H9 (cell line): ENCODE data around the gene ZNF263. TPM values are rescaled to one million over a fixed set of nuclear protein-coding genes. Genes with fewer than 3 reads are reported as not detected.

Experiments
- DNase-seq: peaks from one replicate; pipeline ENCODE4 v3.0.0-alpha.2; 2017
- H2AFZ ChIP-seq: one replicate; pipeline ENCODE4 v1.6.1; 2013; ENCODE audit warnings: mild to moderate bottlenecking, low read length, control low read depth, moderate library complexity
- H2AK5ac ChIP-seq: 2 replicates; pipeline ENCODE4 v1.6.1; 2013; ENCODE audit warnings: low read length, control low read depth, mixed read lengths; ENCODE audit not compliant: insufficient read length
- H2BK120ac ChIP-seq: one replicate; pipeline ENCODE4 v1.6.1; 2013; ENCODE audit warnings: low read depth, mild to moderate bottlenecking, low read length, control low read depth, inconsistent platforms; ENCODE audit not compliant: poor library complexity, severe bottlenecking
- H2BK12ac ChIP-seq: 2 replicates; pipeline ENCODE4 v1.6.1; 2013; ENCODE audit warnings: low read length, control low read depth, mixed read lengths, low read depth; ENCODE audit not compliant: insufficient read length
- H2BK15ac ChIP-seq: 2 replicates; pipeline ENCODE4 v1.6.1; 2013; ENCODE audit warnings: low read depth, low read length, control low read depth
- H2BK20ac ChIP-seq: one replicate; pipeline ENCODE4 v1.6.1; 2013; ENCODE audit warnings: low read depth, mild to moderate bottlenecking, low read length, control low read depth, inconsistent platforms; ENCODE audit not compliant: poor library complexity, severe bottlenecking
- H2BK5ac ChIP-seq: 2 replicates; pipeline ENCODE4 v1.6.1; 2013; ENCODE audit warnings: low read length, control low read depth, mixed read lengths; ENCODE audit not compliant: insufficient read length
- H3K14ac ChIP-seq: 2 replicates; pipeline ENCODE4 v1.6.1; 2013; ENCODE audit warnings: low read length, control low read depth; ENCODE audit not compliant: insufficient read depth
- H3K18ac ChIP-seq: 2 replicates; pipeline ENCODE4 v1.6.1; 2013; ENCODE audit warnings: low read depth, mild to moderate bottlenecking, mixed read lengths, low read length, control low read depth; ENCODE audit not compliant: insufficient read length
- H3K23ac ChIP-seq: 2 replicates; pipeline ENCODE4 v1.6.1; 2013; ENCODE audit warnings: low read length, control low read depth, mixed read lengths, low read depth; ENCODE audit not compliant: insufficient read length
- H3K23me2 ChIP-seq: 2 replicates; pipeline ENCODE4 v1.6.1; 2013; ENCODE audit warnings: low read depth, mild to moderate bottlenecking, mixed read lengths, low read length, control low read depth; ENCODE audit not compliant: insufficient read length, poor library complexity, severe bottlenecking
- H3K27ac ChIP-seq: 2 replicates; pipeline ENCODE4 v1.5.1; 2013; ENCODE audit warnings: low read length, control low read depth, mixed read lengths, low read depth; ENCODE audit not compliant: insufficient read length
- H3K27me3 ChIP-seq: 2 replicates; pipeline ENCODE4 v1.6.1; 2013; ENCODE audit warnings: low read length, control low read depth, inconsistent platforms; ENCODE audit not compliant: insufficient read depth
- H3K4ac ChIP-seq: 2 replicates; pipeline ENCODE4 v1.6.1; 2013; ENCODE audit warnings: low read depth, mild to moderate bottlenecking, control low read depth, inconsistent platforms, low read length, moderate library complexity
- H3K4me1 ChIP-seq: 2 replicates; pipeline ENCODE4 v1.6.1; 2013; ENCODE audit warnings: low read length, control low read depth, inconsistent platforms; ENCODE audit not compliant: insufficient read depth
- H3K4me2 ChIP-seq: 2 replicates; pipeline ENCODE4 v1.6.1; 2013; ENCODE audit warnings: low read length, control low read depth, mixed read lengths; ENCODE audit not compliant: insufficient read length, insufficient read depth
- H3K56ac ChIP-seq: 2 replicates; pipeline ENCODE4 v1.6.1; 2013; ENCODE audit warnings: low read depth, mild to moderate bottlenecking, mixed read lengths, low read length, control low read depth; ENCODE audit not compliant: insufficient read length
- H3K79me1 ChIP-seq: 2 replicates; pipeline ENCODE4 v1.6.1; 2013; ENCODE audit warnings: low read depth, mild to moderate bottlenecking, moderate library complexity, low read length, control low read depth, inconsistent platforms; ENCODE audit not compliant: insufficient read depth, poor library complexity, severe bottlenecking
- H3K79me2 ChIP-seq: 2 replicates; pipeline ENCODE4 v1.6.1; 2013; ENCODE audit warnings: low read length, control low read depth, inconsistent platforms; ENCODE audit not compliant: insufficient read depth
- H3K9ac ChIP-seq: 2 replicates; pipeline ENCODE4 v1.6.1; 2013; ENCODE audit warnings: low read length, control low read depth, mixed read lengths; ENCODE audit not compliant: insufficient read length; ENCODE audit errors: extremely low read depth
- H3K9me3 ChIP-seq: one replicate; pipeline ENCODE4 v1.6.1; 2013; ENCODE audit warnings: low read depth, low read length, inconsistent platforms; ENCODE audit not compliant: control insufficient read depth
- H3T11ph ChIP-seq: one replicate; pipeline ENCODE4 v1.6.1; 2013; ENCODE audit warnings: mild to moderate bottlenecking, low read length, control low read depth, inconsistent platforms
- H4K20me1 ChIP-seq: one replicate; pipeline ENCODE4 v1.6.1; 2013; ENCODE audit not compliant: control insufficient read depth, insufficient read length, insufficient read depth
- H4K5ac ChIP-seq: 2 replicates; pipeline ENCODE4 v1.6.1; 2013; ENCODE audit warnings: low read depth, mild to moderate bottlenecking, mixed read lengths, low read length, control low read depth; ENCODE audit not compliant: insufficient read length
- H4K8ac ChIP-seq: replicated peaks from 2 replicates; pipeline ENCODE4 v1.6.1; 2013; ENCODE audit warnings: low read length, control low read depth, mixed read lengths, low read depth; ENCODE audit not compliant: insufficient read length
- H4K91ac ChIP-seq: 2 replicates; pipeline ENCODE4 v1.6.1; 2013; ENCODE audit warnings: low read depth, mild to moderate bottlenecking, moderate library complexity, mixed read lengths, low read length, control low read depth; ENCODE audit not compliant: insufficient read length
- H3K27ac Mint-ChIP-seq, 3 experiments: 2 replicates in 2 of 3; 3 replicates in 1 of 3; pipeline ENCODE4 v1.8.0; 2020 to 2021; ENCODE audit warnings: mixed read lengths in 3 of 3, mild to moderate bottlenecking in 1 of 3, moderate library complexity in 1 of 3
- H3K27me3 Mint-ChIP-seq: 2 replicates; pipeline ENCODE4 v1.8.0; 2021; ENCODE audit warnings: low read depth, mild to moderate bottlenecking, moderate library complexity, mixed read lengths
- H3K36me3 Mint-ChIP-seq, 3 experiments: 2 replicates in 2 of 3; 3 replicates in 1 of 3; pipeline ENCODE4 v1.8.0; 2020 to 2021; ENCODE audit warnings: low read depth in 3 of 3, mixed read lengths in 3 of 3; ENCODE audit not compliant: insufficient read depth in 1 of 3
- H3K4me1 Mint-ChIP-seq, 2 experiments: 2 replicates each; pipeline ENCODE4 v1.8.0; 2020; ENCODE audit warnings: mixed read lengths in 2 of 2
- H3K4me3 Mint-ChIP-seq, 2 experiments: 2 replicates in 1 of 2; 3 replicates in 1 of 2; pipeline ENCODE4 v1.8.0; 2020 to 2021; ENCODE audit warnings: mild to moderate bottlenecking in 2 of 2, mixed read lengths in 2 of 2, moderate library complexity in 1 of 2
- H3K9me3 Mint-ChIP-seq, 2 experiments: 2 replicates in 1 of 2; 3 replicates in 1 of 2; pipeline ENCODE4 v1.8.0; 2020; ENCODE audit warnings: mild to moderate bottlenecking in 2 of 2, mixed read lengths in 2 of 2, moderate library complexity in 1 of 2
- WGBS: extraction: QIAGEN DNeasy Blood & Tissue Kit; methylation state at CpG from one replicate; pipeline ENCODE4 v1.1.7; 2013; ENCODE audit warnings: missing lambda C conversion rate, low lambda C conversion rate, mixed read lengths; ENCODE audit not compliant: insufficient read length; ENCODE audit errors: extremely low coverage; 5-methylcytosine and 5-hydroxymethylcytosine counted together
- total RNA-seq: library from RNA; stranded (reverse); gene quantifications from 2 replicates; pipeline ENCODE4 v1.2.1, GENCODE V29; 2021
- TF ChIP-seq, protein P1 (sequence below): fragments of 200-600 bp; sonication (generic); conservative IDR thresholded peaks from 3 replicates; pipeline ENCODE4 v1.8.0; 2021; ENCODE audit warnings: antibody characterized with exemption, mild to moderate bottlenecking

Gene ZNF263
- total RNA-seq, 1 experiment from 2014 or later = 35.7 TPM

DNA sequence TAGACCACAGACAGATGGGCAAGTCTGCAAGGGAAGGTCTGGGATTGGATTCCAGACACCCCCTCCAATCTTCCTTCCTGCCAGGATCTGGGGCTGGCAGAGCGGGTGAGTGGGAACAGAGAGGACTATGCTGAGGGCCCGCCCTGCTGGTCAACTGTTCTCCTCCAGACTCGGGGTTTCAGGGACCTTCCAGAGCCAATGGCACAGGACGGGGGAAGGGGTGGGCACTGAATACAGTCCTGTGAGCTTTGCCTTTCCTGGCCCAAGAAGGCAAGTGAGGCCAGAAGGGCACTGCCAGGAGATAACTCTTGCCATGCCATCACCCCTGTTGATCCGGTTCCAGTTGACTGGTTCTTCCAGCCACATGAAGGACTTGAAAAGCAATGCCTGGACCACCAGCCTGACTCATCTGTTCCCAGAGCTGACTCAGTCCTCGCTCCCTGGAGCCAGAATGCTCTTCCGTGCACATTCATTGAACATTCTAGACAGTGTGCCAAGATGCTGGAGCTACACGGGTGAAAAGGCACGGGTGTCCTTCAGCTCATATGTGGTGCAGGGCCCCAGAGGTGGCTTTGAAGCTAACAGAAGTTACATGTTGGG lies 26.3 kb upstream of the ZNF263 start:
- Histone ChIP-seq H4K91ac (no peak overlapping the region), H3K23ac (no peak overlapping the region), H3K18ac (no peak overlapping the region), H3K4me1 (no peaks in the 10 kb centered on the region), H3K14ac (no peak overlapping the region), H3K27ac (no peak overlapping the region), H2BK120ac (no peak overlapping the region), H3K79me1 (no peaks in the 10 kb centered on the region), H2BK15ac (no peak overlapping the region), H3K27me3 (no peaks in the 10 kb centered on the region), H3K23me2 (no peaks in the 10 kb centered on the region), H2AK5ac (no peak overlapping the region), H2BK5ac (no peak overlapping the region), H3K56ac (no peak overlapping the region), H3K9me3 (peaks cover 7% of the 10 kb centered on the region), H3T11ph (no peak overlapping the region), H4K8ac (no peak overlapping the region), H4K5ac (no peak overlapping the region), H3K79me2 (no peaks in the 10 kb centered on the region), H2AFZ (no peak overlapping the region), H2BK20ac (no peak overlapping the region), H3K9ac (no peak overlapping the region), H2BK12ac (no peak overlapping the region), H3K4ac (no peak overlapping the region), H4K20me1 (no peaks in the 10 kb centered on the region), H3K4me2 (no peak overlapping the region)
- peaks cover 39 to 49% of the 10 kb centered on the region in 2 experiments for H3K9me3 Mint-ChIP-seq
- no peak for DNase-seq
- no peak overlapping the region for H3K27ac Mint-ChIP-seq
- H3K36me3 Mint-ChIP-seq = peaks cover 0 to 7% (median 0%) of the 10 kb centered on the region in 3 experiments; a peak in 1 of 7 replicates
- H3K4me3 Mint-ChIP-seq = no peak overlapping the region
- TF ChIP-seq, protein P1, sequence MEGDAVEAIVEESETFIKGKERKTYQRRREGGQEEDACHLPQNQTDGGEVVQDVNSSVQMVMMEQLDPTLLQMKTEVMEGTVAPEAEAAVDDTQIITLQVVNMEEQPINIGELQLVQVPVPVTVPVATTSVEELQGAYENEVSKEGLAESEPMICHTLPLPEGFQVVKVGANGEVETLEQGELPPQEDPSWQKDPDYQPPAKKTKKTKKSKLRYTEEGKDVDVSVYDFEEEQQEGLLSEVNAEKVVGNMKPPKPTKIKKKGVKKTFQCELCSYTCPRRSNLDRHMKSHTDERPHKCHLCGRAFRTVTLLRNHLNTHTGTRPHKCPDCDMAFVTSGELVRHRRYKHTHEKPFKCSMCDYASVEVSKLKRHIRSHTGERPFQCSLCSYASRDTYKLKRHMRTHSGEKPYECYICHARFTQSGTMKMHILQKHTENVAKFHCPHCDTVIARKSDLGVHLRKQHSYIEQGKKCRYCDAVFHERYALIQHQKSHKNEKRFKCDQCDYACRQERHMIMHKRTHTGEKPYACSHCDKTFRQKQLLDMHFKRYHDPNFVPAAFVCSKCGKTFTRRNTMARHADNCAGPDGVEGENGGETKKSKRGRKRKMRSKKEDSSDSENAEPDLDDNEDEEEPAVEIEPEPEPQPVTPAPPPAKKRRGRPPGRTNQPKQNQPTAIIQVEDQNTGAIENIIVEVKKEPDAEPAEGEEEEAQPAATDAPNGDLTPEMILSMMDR = no peak
- peaks cover 35% of the 10 kb centered on the region for H3K27me3 Mint-ChIP-seq
- H3K4me1 Mint-ChIP-seq = no peaks in the 10 kb centered on the region
- WGBS = no CpG with 5 or more reads among the region's 9 CpGs
